HepG2 (cell line): ENCODE results near the gene MYBPC3. TPM values are rescaled to one million over a fixed set of nuclear protein-coding genes. Genes with fewer than 3 reads are reported as not detected.
A peak's percentile ranks its signal among the peaks of the same experiment; 100 is the strongest.

Experiments used
- ARNTL ChIP-seq: sonication (generic); formaldehyde crosslinking; IDR thresholded peaks from 2 replicates; pipeline ENCODE4 v1.4.0; 2020; ENCODE audit warnings: mild to moderate bottlenecking, missing genetic modification reagents
- CSRNP1 ChIP-seq: sonication (generic); formaldehyde crosslinking; IDR thresholded peaks from 2 replicates; pipeline ENCODE4 v1.8.1; 2023; ENCODE audit warnings: mild to moderate bottlenecking, missing genetic modification reagents
- DMAP1 ChIP-seq: IDR thresholded peaks from 2 replicates; pipeline ENCODE4 v1.6.1; 2016
- ELK4 ChIP-seq: sonication (generic); formaldehyde crosslinking; IDR thresholded peaks from 2 replicates; pipeline ENCODE4 v1.9.0; 2021; ENCODE audit warnings: missing genetic modification reagents, borderline replicate concordance
- GMEB1 ChIP-seq: sonication (generic); formaldehyde crosslinking; IDR thresholded peaks from 2 replicates; pipeline ENCODE4 v1.5.1; 2020; ENCODE audit warnings: missing genetic modification reagents, mild to moderate bottlenecking, borderline replicate concordance
- JUND ChIP-seq: sonication (generic); formaldehyde crosslinking; IDR thresholded peaks from 2 replicates; pipeline ENCODE4 v1.8.0; 2022; ENCODE audit warnings: mild to moderate bottlenecking, missing genetic modification reagents
- KMT2A ChIP-seq: sonication (generic); formaldehyde crosslinking; IDR thresholded peaks from 2 replicates; pipeline ENCODE4 v1.4.0; 2020; ENCODE audit warnings: missing genetic modification reagents
- LCORL ChIP-seq, 2 experiments: fragments of 450-650 bp in 1 of 2; sonication (generic) in 1 of 2; formaldehyde crosslinking in 1 of 2; IDR thresholded peaks; 2 replicates each; pipeline versions ENCODE4 v1.5.0 to v1.6.1; 2017 to 2020; ENCODE audit warnings: antibody characterized with exemption in 1 of 2, missing genetic modification reagents in 1 of 2
- NR2C2 ChIP-seq: sonication (generic); formaldehyde crosslinking; IDR thresholded peaks from 2 replicates; pipeline ENCODE4 v1.4.0; 2020; ENCODE audit warnings: missing genetic modification reagents, mild to moderate bottlenecking, moderate library complexity, borderline replicate concordance
- PCBP2 ChIP-seq: fragments of 200-400 bp; formaldehyde crosslinking; optimal IDR thresholded peaks from 2 replicates; pipeline ENCODE3; 2018; ENCODE audit warnings: low read length, low read depth; ENCODE audit not compliant: poor library complexity, severe bottlenecking
- PHF5A ChIP-seq: IDR thresholded peaks from one replicate; pipeline ENCODE4 v1.6.1; 2018; ENCODE audit warnings: low read depth, missing genetic modification reagents; ENCODE audit not compliant: unreplicated experiment
- PHF8 ChIP-seq: sonication (generic); formaldehyde crosslinking; IDR thresholded peaks from 2 replicates; pipeline ENCODE4 v1.5.0; 2020; ENCODE audit warnings: missing genetic modification reagents
- RAD21 ChIP-seq: fragments of 450-650 bp; formaldehyde crosslinking; IDR thresholded peaks from 2 replicates; pipeline ENCODE4 v1.5.0; 2020; ENCODE audit warnings: mild to moderate bottlenecking
- SSRP1 ChIP-seq: IDR thresholded peaks from 2 replicates; pipeline ENCODE4 v1.6.1; 2016; ENCODE audit warnings: control low read depth
- ZBTB21 ChIP-seq: sonication (generic); formaldehyde crosslinking; IDR thresholded peaks from 2 replicates; pipeline ENCODE4 v1.4.0; 2020; ENCODE audit warnings: missing genetic modification reagents
- ZFP90 ChIP-seq: sonication (generic); formaldehyde crosslinking; IDR thresholded peaks from 2 replicates; pipeline ENCODE4 v1.8.0; 2022; ENCODE audit warnings: missing genetic modification reagents, mild to moderate bottlenecking, inconsistent platforms, borderline replicate concordance
- ZFX ChIP-seq: sonication (generic); formaldehyde crosslinking; IDR thresholded peaks from 2 replicates; pipeline ENCODE4 v1.4.0; 2020; ENCODE audit warnings: mild to moderate bottlenecking, low read depth, missing genetic modification reagents, moderate library complexity
- ZFY ChIP-seq: sonication (generic); formaldehyde crosslinking; IDR thresholded peaks from 2 replicates; pipeline ENCODE4 v1.4.0; 2020; ENCODE audit warnings: missing genetic modification reagents
- ZNF10 ChIP-seq: sonication (generic); formaldehyde crosslinking; IDR thresholded peaks from 2 replicates; pipeline ENCODE4 v1.4.0; 2020; ENCODE audit warnings: mild to moderate bottlenecking, low read depth, missing genetic modification reagents, borderline replicate concordance
- ZNF292 ChIP-seq: sonication (generic); formaldehyde crosslinking; IDR thresholded peaks from 2 replicates; pipeline ENCODE4 v1.8.1; 2022; ENCODE audit warnings: mild to moderate bottlenecking, low read depth, missing genetic modification reagents, borderline replicate concordance
- ZNF296 ChIP-seq: sonication (generic); formaldehyde crosslinking; conservative IDR thresholded peaks from 2 replicates; pipeline ENCODE4 v1.5.0; 2020; ENCODE audit warnings: mild to moderate bottlenecking, missing genetic modification reagents
- ZNF501 ChIP-seq: sonication (generic); formaldehyde crosslinking; IDR thresholded peaks from 2 replicates; pipeline ENCODE4 v1.5.1; 2020; ENCODE audit warnings: mild to moderate bottlenecking, moderate library complexity, missing genetic modification reagents
- ZNF543 ChIP-seq: sonication (generic); formaldehyde crosslinking; IDR thresholded peaks from 2 replicates; pipeline ENCODE4 v1.4.0; 2020; ENCODE audit warnings: mild to moderate bottlenecking, missing genetic modification reagents
- ZNF556 ChIP-seq: sonication (generic); formaldehyde crosslinking; IDR thresholded peaks from 2 replicates; pipeline ENCODE4 v1.4.0; 2020; ENCODE audit warnings: mild to moderate bottlenecking, missing genetic modification reagents, borderline replicate concordance
- ZNF652 ChIP-seq: IDR thresholded peaks from 2 replicates; pipeline ENCODE4 v1.6.1; 2016; ENCODE audit warnings: low read depth, borderline replicate concordance
- polyA plus RNA-seq, 8 experiments: library from polyadenylated mRNA; depleted of rRNA in 3 of 8; stranded (reverse) in 7 of 8; unstranded in 1 of 8; fragments of >200 nt; fragmentation: Illumina TruSeq in 4 of 8; extraction: Trizol in 4 of 8; gene quantifications; 2 replicates each; pipeline versions ENCODE4 v1.2.1 to v1.2.3, GENCODE V29; 2011 to 2016; ENCODE audit warnings: low read depth in 4 of 8, missing spikeins in 1 of 8, mixed read lengths in 1 of 8; ENCODE audit not compliant: insufficient read depth in 1 of 8
- total RNA-seq, 5 experiments: library from RNA; depleted of rRNA; stranded (reverse); fragments of >200 nt; fragmentation: Illumina TruSeq; extraction: Trizol; gene quantifications; 2 replicates each; pipeline ENCODE4 v1.2.3, GENCODE V29; 2016; ENCODE audit warnings: low read depth in 1 of 5
- TF ChIP-seq, protein P1 (sequence below): sonication (generic); formaldehyde crosslinking; IDR thresholded peaks from 2 replicates; pipeline ENCODE4 v1.8.1; 2023; ENCODE audit warnings: missing genetic modification reagents, mild to moderate bottlenecking, borderline replicate concordance

Gene MYBPC3
- total and polyA plus RNA-seq, 2 of the 13 experiments (the other 11 are each of a cell fraction or from before 2014, with no cell fraction given) = not detected

GRCh38 chr11:47387944-47388696 lies 35.6 kb upstream of the MYBPC3 start (continued):
- no peak for TF ChIP-seq GMEB1 (CRISPR knock-in tag)
- no peak for TF ChIP-seq ZFP90
- peak; percentile 75 for TF ChIP-seq ZFX (CRISPR knock-in tag)
- no peak for TF ChIP-seq ELK4 (CRISPR knock-in tag)
- peak; percentile 41 for TF ChIP-seq PHF8 (CRISPR knock-in tag)
- TF ChIP-seq RAD21 = no peak
- TF ChIP-seq NR2C2 (CRISPR knock-in tag) = 0 out of 2 replicates have a peak, but pooled peaks have one; percentile 21
- no peak for TF ChIP-seq CSRNP1 (CRISPR knock-in tag)
- TF ChIP-seq ZNF501 = peak; percentile 56; the same call in 1 of the 2 replicates
- TF ChIP-seq, protein P1, sequence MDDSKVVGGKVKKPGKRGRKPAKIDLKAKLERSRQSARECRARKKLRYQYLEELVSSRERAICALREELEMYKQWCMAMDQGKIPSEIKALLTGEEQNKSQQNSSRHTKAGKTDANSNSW (CRISPR knock-in tag) = no peak
- no peak for TF ChIP-seq LCORL (IDR thresholded peaks at IDR 0.05)
- TF ChIP-seq LCORL (CRISPR knock-in tag; IDR thresholded peaks at IDR 0.05) = 0 out of 2 replicates have a peak, but pooled peaks have one; percentile 32
- no peak for TF ChIP-seq SSRP1 (CRISPR knock-in tag)
- 0 out of 2 replicates have a peak, but pooled peaks have one; percentile 15 for TF ChIP-seq ZNF556 (CRISPR knock-in tag)
- TF ChIP-seq JUND (CRISPR knock-in tag) = no peak
- no peak for TF ChIP-seq PHF5A (CRISPR knock-in tag)
- TF ChIP-seq ZNF652 (CRISPR knock-in tag) = no peak
- TF ChIP-seq ZFY (CRISPR knock-in tag) = peak; percentile 59
- no peak for TF ChIP-seq ZNF296 (CRISPR knock-in tag)
- no peak for TF ChIP-seq ZBTB21 (CRISPR knock-in tag)
- TF ChIP-seq ZNF292 = peak; percentile 17; the same call in 1 of the 2 replicates
- peak; percentile 83 for TF ChIP-seq ZNF543 (CRISPR knock-in tag)
- no peak for TF ChIP-seq ZNF10 (CRISPR knock-in tag)
- TF ChIP-seq ARNTL (CRISPR knock-in tag) = no peak
- TF ChIP-seq KMT2A (CRISPR knock-in tag) = no peak
- no peak for TF ChIP-seq PCBP2
- TF ChIP-seq DMAP1 = no peak
